Esophagus squamous epithelium (tissue), 5 donors: ENCODE measurements around the gene RACK1. TPM values are rescaled to one million over a fixed set of nuclear protein-coding genes. Genes with fewer than 3 reads are reported as not detected.

Experiments used
- DNase-seq: peaks from one replicate; lab custom pipeline; 2025; lab: John Stamatoyannopoulos, UW
- H3K27ac ChIP-seq, 4 donors: fragments of 200-600 bp; sonication (generic); one replicate each; pipeline ENCODE4 v1.5.1; 2016 to 2019; ENCODE audit warnings: mild to moderate bottlenecking in 1 of 4
- H3K27me3 ChIP-seq, 4 donors: fragments of 200-600 bp; sonication (generic); 1 replicate in 3 of 4; 2 replicates in 1 of 4; pipeline versions ENCODE4 v1.5.1 to v1.6.0; 2017 to 2021; ENCODE audit warnings: antibody characterized with exemption in 1 of 4
- H3K36me3 ChIP-seq, 3 donors: fragments of 200-600 bp; sonication (generic); one replicate each; pipeline ENCODE4 v1.5.1; 2016 to 2019
- H3K4me1 ChIP-seq, 3 donors: fragments of 200-600 bp; sonication (generic); one replicate each; pipeline ENCODE4 v1.5.1; 2017 to 2019
- H3K4me3 ChIP-seq, 4 donors: fragments of 200-600 bp; sonication (generic); 1 replicate in 3 of 4; 2 replicates in 1 of 4; pipeline ENCODE4 v1.5.1; 2016 to 2019; ENCODE audit warnings: mild to moderate bottlenecking in 2 of 4, moderate library complexity in 1 of 4
- H3K9me3 ChIP-seq, 3 donors: fragments of 200-600 bp; sonication (generic); one replicate each; pipeline ENCODE4 v1.5.1; 2016 to 2019
- CTCF ChIP-seq, 6 experiments: fragments of 450-650 bp in 4 of 6; fragments of 200-600 bp in 2 of 6; sonication (generic) in 2 of 6; IDR thresholded peaks; one replicate each; pipeline ENCODE4 v1.5.1; 2016 to 2019; ENCODE audit warnings: antibody characterized with exemption in 6 of 6, mild to moderate bottlenecking in 4 of 6, moderate library complexity in 4 of 6
- POLR2A ChIP-seq, 4 donors: fragments of 450-650 bp; IDR thresholded peaks; one replicate each; pipeline ENCODE4 v1.6.1; 2017; ENCODE audit warnings: antibody characterized with exemption in 4 of 4, mild to moderate bottlenecking in 4 of 4, moderate library complexity in 3 of 4
- WGBS, 2 donors: methylation state at CpG; one replicate each; pipeline ENCODE4 v1.1.5; 2018; 5-methylcytosine and 5-hydroxymethylcytosine counted together
- intact Hi-C: fragments of 100-400 bp; cut with DNase I; formaldehyde crosslinking; loops from one replicate; pipeline ENCODE4 v1.15.0; 2022
- total RNA-seq, 4 donors: library from RNA; depleted of rRNA; stranded (reverse); fragments of >200 nt; gene quantifications; one replicate each; pipeline ENCODE4 v1.1.0, GENCODE V29; 2016
- donor health status: DM: yes; HTN: yes; CAD: no.

RACK1 gene
- total RNA-seq, 4 donors from 2014 or later: 1,705 to 2,735 (median 2,064) TPM

- intact Hi-C loops: no loop called here
- H3K4me3 ChIP-seq: peak overlapping the region; percentile 53 to 87 (median 84)
- WGBS, 2 donors: 0 to 31% methylated on average over 1 to 2 of the region's 17 CpGs
- peak overlapping the region; percentile 83 to 91 (median 90) for H3K27ac ChIP-seq
- no peaks in the 10 kb centered on the region for H3K27me3 ChIP-seq
- H3K9me3 ChIP-seq: no peaks in the 10 kb centered on the region
- TF ChIP-seq POLR2A (IDR thresholded peaks at IDR 0.05) (no peak), CTCF (IDR thresholded peaks at IDR 0.05) (no peak)
- no peak for DNase-seq
- H3K4me1 ChIP-seq: peaks cover 13 to 67% (median 32%) of the 10 kb centered on the region in 3 donors
- peaks cover 0 to 24% (median 4%) of the 10 kb centered on the region in 3 donors for H3K36me3 ChIP-seq
Observed at GRCh38 chr5:181203777-181204112, 40.0 kb downstream of the RACK1 start.

DNA sequence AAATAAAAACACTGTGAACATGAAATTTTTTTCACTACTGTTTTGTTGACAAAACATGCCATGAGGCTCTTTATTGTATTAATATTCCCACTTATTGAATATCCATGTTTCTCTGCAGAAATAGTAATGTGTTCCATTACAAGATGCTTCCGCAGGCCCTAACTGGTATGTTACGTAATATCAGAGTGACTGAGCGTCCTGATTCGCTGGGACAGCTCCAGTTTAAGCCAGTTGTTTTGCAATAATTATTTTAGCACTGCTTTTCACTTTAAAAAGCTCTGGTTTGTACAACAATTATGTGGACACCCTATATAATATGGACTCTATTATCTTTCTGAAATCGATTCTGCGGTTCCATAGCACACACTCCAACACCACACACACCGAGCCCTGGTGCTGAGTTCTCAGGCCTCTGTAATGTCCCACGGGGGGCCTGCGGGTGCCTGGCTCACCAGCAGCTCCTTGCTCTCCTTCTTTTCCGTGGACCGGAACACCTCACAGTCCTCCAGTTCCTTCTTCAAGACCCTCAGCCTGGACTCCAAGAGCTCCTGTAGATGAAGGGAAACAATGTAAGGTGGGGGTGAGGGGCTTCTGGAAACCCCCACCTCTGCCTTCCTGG lies 40.5 kb downstream of the RACK1 start:
- no peaks in the 10 kb centered on the region for H3K9me3 ChIP-seq
- TF ChIP-seq CTCF (IDR thresholded peaks at IDR 0.05) (no peak), POLR2A (IDR thresholded peaks at IDR 0.05) (no peak)
- peak overlapping the region; percentile 83 to 91 (median 90) for H3K27ac ChIP-seq
- peaks cover 13 to 65% (median 32%) of the 10 kb centered on the region in 3 donors for H3K4me1 ChIP-seq
- WGBS, 2 donors: 46 to 53% methylated on average over 9 to 11 of the region's 11 CpGs
- no peak for DNase-seq
- peaks cover 0 to 29% (median 4%) of the 10 kb centered on the region in 3 donors for H3K36me3 ChIP-seq
- intact Hi-C loops: no loop called here
- H3K4me3 ChIP-seq: peak overlapping the region; percentile 53 to 87 (median 84)
- no peaks in the 10 kb centered on the region for H3K27me3 ChIP-seq

- H3K36me3 ChIP-seq: peaks cover 0 to 49% (median 4%) of the 10 kb centered on the region in 3 donors
- no peaks in the 10 kb centered on the region for H3K27me3 ChIP-seq
- no peak overlapping the region for H3K4me3 ChIP-seq
- intact Hi-C loops: no loop called here
- no peak for DNase-seq
- H3K9me3 ChIP-seq: no peaks in the 10 kb centered on the region
- no peak overlapping the region for H3K27ac ChIP-seq
- TF ChIP-seq POLR2A (IDR thresholded peaks at IDR 0.05) (no peak), CTCF (IDR thresholded peaks at IDR 0.05) (no peak)
- peaks cover 9 to 41% (median 24%) of the 10 kb centered on the region in 3 donors for H3K4me1 ChIP-seq
- 70 to 91% methylated on average over 2 to 4 of the region's 4 CpGs for WGBS, 2 donors
Observed at GRCh38 chr5:181200816-181201215, 42.9 kb downstream of the RACK1 start.

GRCh38 chr5:181199881-181200638 lies 43.6 kb downstream of the RACK1 start:
- Histone ChIP-seq H3K9me3 (no peaks in the 10 kb centered on the region), H3K27me3 (no peaks in the 10 kb centered on the region), H3K36me3 (peaks cover 0 to 55% (median 4%) of the 10 kb centered on the region in 3 donors), H3K27ac (no peak overlapping the region), H3K4me3 (no peak overlapping the region), H3K4me1 (peaks cover 6 to 33% (median 16%) of the 10 kb centered on the region in 3 donors)
- no peak for DNase-seq
- 80 to 91% methylated on average over 8 to 10 of the region's 12 CpGs for WGBS, 2 donors
- TF ChIP-seq POLR2A (IDR thresholded peaks at IDR 0.05): no peak
- no peak for TF ChIP-seq CTCF (IDR thresholded peaks at IDR 0.05)
- intact Hi-C loops: no loop called here

- intact Hi-C loops: no loop called here
- Histone ChIP-seq H3K36me3 (peaks cover 0 to 66% (median 4%) of the 10 kb centered on the region in 3 donors), H3K4me3 (no peak overlapping the region), H3K9me3 (no peaks in the 10 kb centered on the region), H3K27me3 (no peaks in the 10 kb centered on the region), H3K4me1 (peaks cover 6 to 23% (median 15%) of the 10 kb centered on the region in 3 donors), H3K27ac (no peak overlapping the region)
- no peak for DNase-seq
- 74 to 75% methylated on average over 9 of the region's 9 CpGs for WGBS, 2 donors
- TF ChIP-seq CTCF (IDR thresholded peaks at IDR 0.05) (no peak), POLR2A (IDR thresholded peaks at IDR 0.05) (no peak)
Observed at GRCh38 chr5:181198905-181199519, 44.7 kb downstream of the RACK1 start.
